Psoas muscle (tissue), 8 donors: ENCODE measurements around the gene SPG11. TPM values are rescaled to one million over a fixed set of nuclear protein-coding genes. Genes with fewer than 3 reads are reported as not detected.

Source experiments
- ATAC-seq, 4 donors: fragments of 200-7000 bp; cut with Tn5 transposase; one replicate each; pipeline ENCODE4 v1.9.1; 2020; ENCODE audit warnings: moderate library complexity in 3 of 4, mild to moderate bottlenecking in 2 of 4
- DNase-seq, 2 donors: peaks; one replicate each; pipeline ENCODE4 v3.0.0-alpha.2; 2020
- H3K27ac ChIP-seq: fragments of 200-600 bp; one replicate; pipeline ENCODE4 v1.8.0; 2022
- H3K27me3 ChIP-seq, 3 donors: fragments of 200-600 bp in 1 of 3; one replicate each; pipeline versions ENCODE4 v1.6.1 to v1.8.0; 2013 to 2022; ENCODE audit warnings: low read length in 2 of 3, mild to moderate bottlenecking in 2 of 3, moderate library complexity in 1 of 3; ENCODE audit not compliant: insufficient read depth in 3 of 3
- H3K36me3 ChIP-seq, 2 donors: fragments of 200-600 bp in 1 of 2; one replicate each; pipeline versions ENCODE4 v1.6.1 to v1.8.0; 2013 to 2022; ENCODE audit warnings: low read depth in 1 of 2, mild to moderate bottlenecking in 1 of 2, moderate library complexity in 1 of 2; ENCODE audit not compliant: insufficient read depth in 1 of 2
- H3K4me1 ChIP-seq: fragments of 200-600 bp; one replicate; pipeline ENCODE4 v1.8.0; 2022
- H3K4me3 ChIP-seq: fragments of 200-600 bp; one replicate; pipeline ENCODE4 v1.8.0; 2022; ENCODE audit warnings: mild to moderate bottlenecking
- H3K9me3 ChIP-seq: fragments of 200-600 bp; one replicate; pipeline ENCODE4 v1.8.0; 2022
- WGBS, 3 donors: extraction: QIAGEN DNeasy Blood & Tissue Kit; methylation state at CpG; one replicate each; pipeline versions ENCODE4 v1.1.6 to v1.1.7; 2013; 5-methylcytosine and 5-hydroxymethylcytosine counted together
- intact Hi-C, 2 donors: fragments of 100-400 bp; cut with DNase I; formaldehyde crosslinking; loops; one replicate each; pipeline versions ENCODE4 v1.11.0 to v1.14.2; 2022
- polyA plus RNA-seq, 3 donors: library from polyadenylated mRNA; stranded (reverse); fragments of 200-250 nt; gene quantifications; one replicate each; pipeline ENCODE4 v1.2.3, GENCODE V29; 2013
- total RNA-seq, 4 donors: library from RNA; stranded (reverse); fragmentation: NEBNext Ultra II Directional in 2 of 4; extraction: Animal tissue kit (Norgen Biotek cat#: 25700) in 2 of 4; gene quantifications; one replicate each; pipeline versions ENCODE4 v1.2.1 to v1.2.4, GENCODE V29; 2021 to 2023
- TF ChIP-seq, protein P1 (sequence below): fragments of 200-600 bp; IDR thresholded peaks from one replicate; pipeline ENCODE4 v1.8.0; 2022; ENCODE audit warnings: antibody characterized with exemption
- donor health status: healthy with polysubstance abuse.
- donor health status: DM: no; HTN: no; CAD: no; lungs with moderate emphysema.
- donor health status: Bipolar disorder and iron deficiency.
- donor health status: healthy.
- donor health status: DM: yes; HTN: yes; CAD: no.
- donor health status: DM: no; HTN: no; CAD: no.
- donor health status: DM: no; HTN: no; CAD: no.
- donor health status: DM: yes; HTN: yes; CAD: no.

Gene SPG11
- total and polyA plus RNA-seq, 7 donors, result 10.3 to 38.1 (median 26.3) TPM

DNA sequence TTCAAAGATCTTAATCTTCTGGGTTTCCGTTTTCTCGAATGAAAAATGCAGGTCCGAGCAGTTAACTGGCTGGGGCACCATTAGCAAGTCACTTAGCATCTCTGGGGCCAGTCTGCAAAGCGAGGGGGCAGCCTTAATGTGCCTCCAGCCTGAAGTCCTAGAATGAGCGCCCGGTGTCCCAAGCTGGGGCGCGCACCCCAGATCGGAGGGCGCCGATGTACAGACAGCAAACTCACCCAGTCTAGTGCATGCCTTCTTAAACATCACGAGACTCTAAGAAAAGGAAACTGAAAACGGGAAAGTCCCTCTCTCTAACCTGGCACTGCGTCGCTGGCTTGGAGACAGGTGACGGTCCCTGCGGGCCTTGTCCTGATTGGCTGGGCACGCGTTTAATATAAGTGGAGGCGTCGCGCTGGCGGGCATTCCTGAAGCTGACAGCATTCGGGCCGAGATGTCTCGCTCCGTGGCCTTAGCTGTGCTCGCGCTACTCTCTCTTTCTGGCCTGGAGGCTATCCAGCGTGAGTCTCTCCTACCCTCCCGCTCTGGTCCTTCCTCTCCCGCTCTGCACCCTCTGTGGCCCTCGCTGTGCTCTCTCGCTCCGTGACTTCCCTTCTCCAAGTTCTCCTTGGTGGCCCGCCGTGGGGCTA, 47.8 kb upstream of the SPG11 start, which contains the start of the genes B2M and PATL2:
TSS of gene B2M (plus strand) at position 422 of the 647 bp plus-strand sequence. CDS start at position 452, 30 bp downstream.
TSS of gene PATL2 (minus strand) at position 228 of the 647 bp plus-strand sequence. CDS start 34,833 bp downstream, outside the sequence.
- Histone ChIP-seq H3K9me3 (no peaks in the 10 kb centered on the region), H3K27ac (peak within 1 kb of the TSS; percentile 95), H3K4me1 (peaks cover 4% of the 10 kb centered on the region), H3K27me3 (no peaks in the 10 kb centered on the region), H3K36me3 (peaks cover 6 to 14% of the 10 kb centered on the region in 2 donors), H3K4me3 (peak within 1 kb of the TSS; percentile 82)
- DNase-seq (peak; percentile 94 to 98), ATAC-seq (peak; percentile 97 to 98 (median 98))
- TF ChIP-seq, protein P1, sequence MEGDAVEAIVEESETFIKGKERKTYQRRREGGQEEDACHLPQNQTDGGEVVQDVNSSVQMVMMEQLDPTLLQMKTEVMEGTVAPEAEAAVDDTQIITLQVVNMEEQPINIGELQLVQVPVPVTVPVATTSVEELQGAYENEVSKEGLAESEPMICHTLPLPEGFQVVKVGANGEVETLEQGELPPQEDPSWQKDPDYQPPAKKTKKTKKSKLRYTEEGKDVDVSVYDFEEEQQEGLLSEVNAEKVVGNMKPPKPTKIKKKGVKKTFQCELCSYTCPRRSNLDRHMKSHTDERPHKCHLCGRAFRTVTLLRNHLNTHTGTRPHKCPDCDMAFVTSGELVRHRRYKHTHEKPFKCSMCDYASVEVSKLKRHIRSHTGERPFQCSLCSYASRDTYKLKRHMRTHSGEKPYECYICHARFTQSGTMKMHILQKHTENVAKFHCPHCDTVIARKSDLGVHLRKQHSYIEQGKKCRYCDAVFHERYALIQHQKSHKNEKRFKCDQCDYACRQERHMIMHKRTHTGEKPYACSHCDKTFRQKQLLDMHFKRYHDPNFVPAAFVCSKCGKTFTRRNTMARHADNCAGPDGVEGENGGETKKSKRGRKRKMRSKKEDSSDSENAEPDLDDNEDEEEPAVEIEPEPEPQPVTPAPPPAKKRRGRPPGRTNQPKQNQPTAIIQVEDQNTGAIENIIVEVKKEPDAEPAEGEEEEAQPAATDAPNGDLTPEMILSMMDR, result no peak
- WGBS, 3 donors, result 0 to 1% (median 0%) methylated on average over 37 of the region's 37 CpGs
- intact Hi-C loops, result loop anchor here (1.0 to 5.0 kb wide), 2 partner anchors 48 to 49 kb away; partner anchors contain the start of gene SPG11 (in 2 of the 2)

DNA sequence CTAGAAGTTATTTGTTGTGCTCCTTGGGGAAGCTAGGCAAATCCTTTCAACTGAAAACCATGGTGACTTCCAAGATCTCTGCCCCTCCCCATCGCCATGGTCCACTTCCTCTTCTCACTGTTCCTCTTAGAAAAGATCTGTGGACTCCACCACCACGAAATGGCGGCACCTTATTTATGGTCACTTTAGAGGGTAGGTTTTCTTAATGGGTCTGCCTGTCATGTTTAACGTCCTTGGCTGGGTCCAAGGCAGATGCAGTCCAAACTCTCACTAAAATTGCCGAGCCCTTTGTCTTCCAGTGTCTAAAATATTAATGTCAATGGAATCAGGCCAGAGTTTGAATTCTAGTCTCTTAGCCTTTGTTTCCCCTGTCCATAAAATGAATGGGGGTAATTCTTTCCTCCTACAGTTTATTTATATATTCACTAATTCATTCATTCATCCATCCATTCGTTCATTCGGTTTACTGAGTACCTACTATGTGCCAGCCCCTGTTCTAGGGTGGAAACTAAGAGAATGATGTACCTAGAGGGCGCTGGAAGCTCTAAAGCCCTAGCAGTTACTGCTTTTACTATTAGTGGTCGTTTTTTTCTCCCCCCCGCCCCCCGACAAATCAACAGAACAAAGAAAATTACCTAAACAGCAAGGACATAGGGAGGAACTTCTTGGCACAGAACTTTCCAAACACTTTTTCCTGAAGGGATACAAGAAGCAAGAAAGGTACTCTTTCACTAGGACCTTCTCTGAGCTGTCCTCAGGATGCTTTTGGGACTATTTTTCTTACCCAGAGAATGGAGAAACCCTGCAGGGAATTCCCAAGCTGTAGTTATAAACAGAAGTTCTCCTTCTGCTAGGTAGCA, 47.0 kb upstream of the SPG11 start:
- ATAC-seq (no peak), DNase-seq (peak in 1 of 2 donors; percentile 20)
- WGBS, 3 donors, result 23 to 27% (median 26%) methylated on average over 11 of the region's 11 CpGs
- intact Hi-C loops, result loop anchor here (1.0 to 5.0 kb wide), 2 partner anchors 47 to 48 kb away; partner anchors contain the start of gene SPG11 (in 2 of the 2)
- peaks cover under 1 to 6% of the 10 kb centered on the region in 2 donors for H3K36me3 ChIP-seq
- no peaks in the 10 kb centered on the region for H3K27me3 ChIP-seq
- no peaks in the 10 kb centered on the region for H3K9me3 ChIP-seq
- peak overlapping the region; percentile 95 for H3K27ac ChIP-seq
- H3K4me1 ChIP-seq, result peaks cover 4% of the 10 kb centered on the region
- TF ChIP-seq, protein P1, result peak; percentile 8
- H3K4me3 ChIP-seq, result peak overlapping the region; percentile 82

DNA sequence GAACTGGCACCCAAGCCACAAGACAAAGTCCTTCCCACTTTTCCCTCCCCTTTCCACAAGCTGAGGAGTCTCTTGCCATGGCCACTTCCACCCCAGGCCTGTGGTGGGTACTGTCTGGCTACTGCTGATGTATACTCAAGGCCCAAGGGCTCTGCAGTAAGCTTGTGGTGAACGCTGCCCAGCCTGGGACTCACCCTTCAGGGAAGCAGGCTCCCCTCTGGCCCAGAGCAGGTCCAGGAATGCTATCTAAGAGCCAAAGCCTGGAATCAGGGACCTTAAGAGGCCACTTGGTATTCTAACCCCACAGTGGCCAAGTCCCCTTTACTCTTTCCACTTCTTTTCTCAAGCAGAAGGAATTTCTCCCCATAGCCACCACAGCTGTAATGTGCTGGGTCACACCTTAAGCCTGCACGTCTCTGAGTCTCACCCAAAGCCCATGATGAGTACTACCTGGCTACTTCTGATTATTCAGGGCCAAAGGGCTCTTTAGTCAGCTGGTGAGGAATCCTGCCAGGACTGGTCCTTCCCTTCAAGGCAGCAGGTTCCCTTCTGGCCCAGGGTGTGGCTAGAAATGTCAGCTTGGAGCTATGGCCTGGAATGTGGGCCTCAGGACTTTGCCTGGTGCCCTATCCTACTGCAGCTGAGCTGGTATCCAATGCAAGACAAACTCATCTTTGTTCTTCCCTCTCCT, 43.6 kb upstream of the SPG11 start:
- Histone ChIP-seq H3K36me3 (no peaks in the 10 kb centered on the region), H3K27me3 (no peaks in the 10 kb centered on the region), H3K4me3 (no peak overlapping the region), H3K4me1 (no peaks in the 10 kb centered on the region), H3K27ac (no peak overlapping the region), H3K9me3 (no peaks in the 10 kb centered on the region)
- intact Hi-C loops, result no loop called here
- WGBS, 3 donors, result 89 to 93% (median 91%) methylated on average over 2 of the region's 2 CpGs
- no peak for DNase-seq
- TF ChIP-seq, protein P1, result no peak
- no peak for ATAC-seq

DNA sequence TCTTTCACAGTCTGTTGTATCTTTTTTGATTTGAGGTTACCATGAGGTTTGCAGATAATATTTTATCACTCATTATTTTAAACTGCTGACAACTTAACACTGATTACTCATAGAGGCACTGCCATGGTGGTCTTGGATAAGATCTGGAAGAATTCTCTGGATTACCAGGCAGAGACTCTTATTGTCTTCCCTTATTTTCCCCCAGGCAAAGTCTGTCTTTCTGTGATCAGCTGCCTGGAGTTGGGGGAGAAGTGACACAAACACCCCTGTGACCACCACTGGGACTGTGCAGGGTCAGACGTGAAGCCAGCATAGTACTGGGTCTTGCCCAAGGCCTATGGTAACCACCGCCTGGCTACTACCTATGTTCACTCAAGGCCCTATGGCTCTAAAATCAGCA, 42.9 kb upstream of the SPG11 start:
- ATAC-seq, result no peak
- no peak overlapping the region for H3K27ac ChIP-seq
- no peaks in the 10 kb centered on the region for H3K9me3 ChIP-seq
- H3K4me1 ChIP-seq, result no peaks in the 10 kb centered on the region
- H3K36me3 ChIP-seq, result no peaks in the 10 kb centered on the region
- WGBS, 3 donors, result 97 to 100% (median 98%) methylated on average over 2 of the region's 2 CpGs
- TF ChIP-seq, protein P1, result no peak
- H3K27me3 ChIP-seq, result no peaks in the 10 kb centered on the region
- intact Hi-C loops, result no loop called here
- DNase-seq, result no peak
- no peak overlapping the region for H3K4me3 ChIP-seq
